ENCODE results near the gene RTL10. TPM values are rescaled to one million over a fixed set of nuclear protein-coding genes. Genes with fewer than 3 reads are reported as not detected.

Gene RTL10
- total and polyA plus RNA-seq, 2 of the 13 experiments (the other 11 are each of a cell fraction or from before 2014, with no cell fraction given) = 14.1 to 15.8 TPM

GRCh38 chr22:19843107-19843856, 11.4 kb downstream of the RTL10 start:
- Histone ChIP-seq H3K79me2 (ENCODE audit: insufficient read depth, low read length) (no peaks in the 10 kb centered on the region), H3K4me3 (replicated peaks in 1 of 3; ENCODE audit: insufficient read depth in 1 of 3, low read depth in 2 of 3, low read length in 3 of 3) (no peak overlapping the region), H4K20me1 (ENCODE audit: insufficient read depth, low read length) (no peaks in the 10 kb centered on the region), H3K36me3 (replicated peaks in 1 of 2; ENCODE audit: control insufficient read depth in 1 of 2, insufficient read depth in 2 of 2, low read length in 2 of 2) (no peaks in the 10 kb centered on the region), H3K4me1 (ENCODE audit: insufficient read depth, low read length) (peaks cover 33% of the 10 kb centered on the region), H3K4me2 (ENCODE audit: low read depth, low read length) (no peak overlapping the region), H2AFZ (ENCODE audit: low read length) (no peak overlapping the region), H3K9ac (ENCODE audit: insufficient read depth, low read depth, low read length) (no peak overlapping the region), H3K27me3 (ENCODE audit: control insufficient read depth in 1 of 2, insufficient read depth in 2 of 2, low read length in 2 of 2) (no peaks in the 10 kb centered on the region), H3K9me3 (ENCODE audit: low read length) (no peaks in the 10 kb centered on the region), H3K27ac (ENCODE audit: extremely low read length, insufficient read depth, low read length) (no peak overlapping the region)
- intact Hi-C loops (cut with micrococcal nuclease; ENCODE audit: unreplicated experiment) (no loop called here), in situ Hi-C loops (cut with HindIII; ENCODE audit: extremely low pct_ligation_motif_present, low pct_unique_long_range_greater_than_20kb) (no loop called here)
- CTCF ChIA-PET (ENCODE audit: low intra/inter-chr PET ratio, low total read pairs) = no interaction called here
- WGBS (ENCODE audit: low lambda C conversion rate) = 91% methylated on average over 16 of the region's 27 CpGs
- no peak for ATAC-seq
- FAIRE-seq = no peak
- BruUV-seq (replicated peaks) = no TSS peak
- DNase-seq (ENCODE audit: low spot score) = no peak
- POLR2A ChIA-PET = no interaction called here
- TF ChIP-seq HIVEP1 (CRISPR knock-in tag; IDR thresholded peaks at IDR 0.05) (no peak), ZNF512 (CRISPR knock-in tag; IDR thresholded peaks at IDR 0.05) (no peak), MAFF (IDR thresholded peaks at IDR 0.05; ENCODE audit: low read depth, low read length) (no peak), SMAD9 (CRISPR knock-in tag; IDR thresholded peaks at IDR 0.05) (no peak), ZNF709 (CRISPR knock-in tag; IDR thresholded peaks at IDR 0.05) (no peak), ZNF792 (CRISPR knock-in tag; IDR thresholded peaks at IDR 0.05) (no peak), CBX5 (CRISPR knock-in tag; IDR thresholded peaks at IDR 0.05; ENCODE audit: borderline replicate concordance) (no peak), KDM1A (CRISPR knock-in tag; IDR thresholded peaks at IDR 0.05) (no peak), POLR2A (IDR thresholded peaks at IDR 0.05; ENCODE audit: insufficient read depth in 1 of 2, low read depth in 2 of 2, low read length in 2 of 2) (no peak), ZNF563 (CRISPR knock-in tag; IDR thresholded peaks at IDR 0.05) (no peak), CREB1 (IDR thresholded peaks at IDR 0.05) (no peak), CREB1 (CRISPR knock-in tag; IDR thresholded peaks at IDR 0.05) (no peak), ZNF331 (CRISPR knock-in tag; IDR thresholded peaks at IDR 0.05) (no peak), PRDM15 (CRISPR knock-in tag; IDR thresholded peaks at IDR 0.05) (no peak), GABPB1 (CRISPR knock-in tag; IDR thresholded peaks at IDR 0.05) (no peak), NFATC3 (CRISPR knock-in tag; IDR thresholded peaks at IDR 0.05) (no peak)

All from HepG2 (cell line).